GM13976 (cell line): ENCODE results near the gene TRAPPC12.

ENCODE experiments used
- DNase-seq: peaks from one replicate; pipeline ENCODE4 v3.0.0; 2012; ENCODE audit warnings: low spot score
- in situ Hi-C: fragments of 300-500 bp; cut with MboI; formaldehyde crosslinking; loops from one replicate; pipeline ENCODE4 v1.12.0; 2022; ENCODE audit warnings: low sequenced_read_pairs, mixed read lengths, inconsistent platforms; ENCODE audit not compliant: unreplicated experiment
- TF ChIP-seq, protein P1 (sequence below): IDR thresholded peaks from 2 replicates; pipeline ENCODE4 v1.5.1; 2012; ENCODE audit warnings: borderline replicate concordance, mild to moderate bottlenecking; ENCODE audit not compliant: insufficient read depth; ENCODE audit errors: extremely low read depth, missing control alignments, control extremely low read depth

Gene TRAPPC12

DNA sequence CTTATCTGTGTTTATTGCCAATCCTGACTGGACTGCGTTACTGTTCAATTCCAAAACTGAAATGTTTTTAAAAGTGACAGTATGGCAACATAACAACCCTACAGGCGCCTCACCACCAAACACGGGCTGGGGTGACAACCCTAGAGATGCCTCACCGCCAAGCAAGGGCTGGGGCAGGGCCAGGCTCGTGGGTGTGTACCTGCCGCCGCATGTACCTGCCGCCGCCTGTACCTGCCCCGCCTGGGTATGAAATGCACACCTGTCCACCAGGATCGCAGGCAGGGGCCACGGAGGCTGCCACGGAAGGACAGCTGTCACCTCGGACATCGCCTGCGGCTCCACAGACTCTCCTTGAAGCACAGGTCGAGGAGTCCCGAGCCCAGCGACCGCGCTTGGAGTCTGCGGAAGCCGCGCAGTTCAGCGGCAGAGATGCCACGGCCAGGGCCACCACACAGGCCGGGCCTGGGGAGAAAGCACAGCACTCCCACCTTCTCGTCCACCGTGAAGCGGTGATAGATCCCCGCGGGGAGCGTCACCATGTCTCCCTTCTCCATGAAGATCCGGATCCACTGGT lies 120.9 kb downstream of the TRAPPC12 start:
- no peak for DNase-seq
- TF ChIP-seq, protein P1, sequence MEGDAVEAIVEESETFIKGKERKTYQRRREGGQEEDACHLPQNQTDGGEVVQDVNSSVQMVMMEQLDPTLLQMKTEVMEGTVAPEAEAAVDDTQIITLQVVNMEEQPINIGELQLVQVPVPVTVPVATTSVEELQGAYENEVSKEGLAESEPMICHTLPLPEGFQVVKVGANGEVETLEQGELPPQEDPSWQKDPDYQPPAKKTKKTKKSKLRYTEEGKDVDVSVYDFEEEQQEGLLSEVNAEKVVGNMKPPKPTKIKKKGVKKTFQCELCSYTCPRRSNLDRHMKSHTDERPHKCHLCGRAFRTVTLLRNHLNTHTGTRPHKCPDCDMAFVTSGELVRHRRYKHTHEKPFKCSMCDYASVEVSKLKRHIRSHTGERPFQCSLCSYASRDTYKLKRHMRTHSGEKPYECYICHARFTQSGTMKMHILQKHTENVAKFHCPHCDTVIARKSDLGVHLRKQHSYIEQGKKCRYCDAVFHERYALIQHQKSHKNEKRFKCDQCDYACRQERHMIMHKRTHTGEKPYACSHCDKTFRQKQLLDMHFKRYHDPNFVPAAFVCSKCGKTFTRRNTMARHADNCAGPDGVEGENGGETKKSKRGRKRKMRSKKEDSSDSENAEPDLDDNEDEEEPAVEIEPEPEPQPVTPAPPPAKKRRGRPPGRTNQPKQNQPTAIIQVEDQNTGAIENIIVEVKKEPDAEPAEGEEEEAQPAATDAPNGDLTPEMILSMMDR: no peak
- in situ Hi-C loops: no loop called here

DNA sequence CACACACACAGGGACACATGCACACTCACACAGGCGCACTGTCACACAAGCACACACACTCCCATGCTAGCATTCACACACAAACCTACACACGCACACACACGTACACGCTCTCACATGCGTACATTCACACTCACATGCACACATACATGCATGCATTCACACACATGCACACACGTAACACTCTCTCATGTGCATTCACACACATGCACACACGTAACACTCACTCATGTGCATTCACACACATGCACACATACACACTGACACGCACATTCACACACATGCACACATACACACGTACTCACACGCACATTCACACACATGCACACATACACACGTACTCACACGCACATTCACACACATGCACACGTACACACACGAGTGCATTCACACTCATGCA lies 123.6 kb downstream of the TRAPPC12 start:
- in situ Hi-C loops: no loop called here
- DNase-seq: no peak
- TF ChIP-seq, protein P1: no peak

DNA sequence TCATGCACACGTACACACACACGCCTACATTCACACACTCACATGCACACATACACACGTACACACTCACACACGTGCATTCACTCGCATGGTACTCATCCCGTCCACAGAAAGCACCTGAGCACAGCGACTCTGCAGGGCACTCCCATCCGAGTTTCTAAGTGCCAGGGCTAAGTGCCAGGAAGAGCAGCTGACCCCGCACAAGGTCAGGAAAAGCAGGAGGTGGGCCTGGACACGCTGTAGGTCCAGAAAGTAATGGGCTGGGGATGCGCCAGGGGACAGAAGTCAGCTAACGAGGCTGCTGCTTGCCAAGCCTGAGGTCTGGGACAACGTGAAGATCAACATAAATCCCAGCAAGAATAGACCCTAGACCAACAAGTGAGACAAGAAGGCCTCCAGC lies 124.0 kb downstream of the TRAPPC12 start:
- no peak for DNase-seq
- TF ChIP-seq, protein P1: no peak
- in situ Hi-C loops: no loop called here

DNA sequence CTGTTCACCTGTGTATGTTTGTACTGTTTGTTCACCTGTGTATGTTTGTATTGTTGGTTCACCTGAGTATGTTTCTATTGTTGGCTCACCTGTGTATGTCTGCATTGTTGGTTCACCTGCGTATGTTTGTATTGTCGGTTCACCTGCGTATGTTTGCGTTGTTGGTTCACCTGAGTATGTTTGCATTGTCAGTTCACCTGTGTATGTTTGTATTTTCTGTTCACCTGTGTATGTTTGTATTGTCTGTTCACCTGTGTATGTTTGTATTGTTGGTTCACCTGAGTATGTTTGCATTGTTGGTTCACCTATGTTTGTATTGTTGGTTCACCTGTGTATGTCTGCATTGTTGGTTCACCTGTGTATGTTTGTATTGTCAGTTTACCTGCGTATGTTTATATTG lies 125.2 kb downstream of the TRAPPC12 start:
- DNase-seq: no peak
- in situ Hi-C loops: no loop called here

DNA sequence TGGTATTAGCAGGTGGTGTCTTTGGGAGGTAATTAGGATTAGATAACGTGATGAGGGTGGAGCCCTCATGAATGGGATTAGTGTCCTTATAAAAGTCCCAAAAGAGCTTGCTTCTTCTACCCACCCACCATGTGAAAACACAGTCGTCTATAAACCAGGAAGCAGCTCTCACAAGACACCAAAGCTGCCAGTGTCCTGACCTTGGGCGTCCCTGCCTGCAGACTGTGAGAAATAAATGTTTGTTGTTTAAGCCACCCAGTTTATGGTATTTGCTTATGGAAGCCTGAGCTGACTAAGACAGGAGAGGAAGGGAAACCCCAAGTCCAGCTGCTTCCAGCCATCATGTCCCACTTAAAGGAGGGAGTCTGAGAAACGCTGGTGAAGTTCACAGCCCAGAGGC lies 126.3 kb downstream of the TRAPPC12 start:
- TF ChIP-seq, protein P1: no peak
- in situ Hi-C loops: no loop called here
- no peak for DNase-seq

More for the DNA sequence above, 125.2 kb downstream of the TRAPPC12 start:
- TF ChIP-seq, protein P1: no peak

DNA sequence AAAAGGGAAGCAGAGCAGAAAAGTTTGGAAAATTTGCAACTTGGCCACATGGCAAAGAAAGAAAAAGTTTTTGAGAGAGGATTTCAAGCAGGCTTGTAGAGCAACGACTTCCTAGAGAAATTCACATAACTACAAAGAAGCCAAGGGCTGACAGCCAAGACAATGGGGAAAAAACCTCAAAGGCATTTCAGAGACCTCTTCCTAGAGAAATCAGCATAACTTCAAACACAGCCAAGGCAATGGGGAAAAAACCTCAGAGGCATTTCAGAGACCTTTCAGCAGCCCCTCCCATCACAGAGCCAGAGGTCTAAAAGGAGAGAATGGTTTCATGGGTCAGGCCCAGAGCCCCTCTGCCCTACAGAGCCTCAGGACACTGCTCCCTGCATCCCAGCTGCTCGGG lies 132.6 kb downstream of the TRAPPC12 start:
- TF ChIP-seq, protein P1: no peak
- no peak for DNase-seq
- in situ Hi-C loops: no loop called here
